Gastrocnemius medialis (tissue), 4 donors: ENCODE measurements around the gene STRN.

Experiments used
- CTCF ChIP-seq, 5 experiments: fragments of 450-650 bp in 3 of 5; fragments of 200-600 bp in 2 of 5; sonication (generic) in 2 of 5; IDR thresholded peaks in 4 of 5; conservative IDR thresholded peaks in 1 of 5; 1 replicate in 4 of 5; 2 replicates in 1 of 5; pipeline ENCODE4 v1.5.1; 2016 to 2019; ENCODE audit warnings: antibody characterized with exemption in 5 of 5, mild to moderate bottlenecking in 3 of 5, moderate library complexity in 3 of 5
- POLR2A ChIP-seq, 2 donors: fragments of 450-650 bp; IDR thresholded peaks; one replicate each; pipeline ENCODE4 v1.6.1; 2017; ENCODE audit warnings: antibody characterized with exemption in 2 of 2, mild to moderate bottlenecking in 2 of 2, moderate library complexity in 2 of 2

GRCh38 chr2:36805635-36806224 lies 160.6 kb downstream of the STRN start:
- TF ChIP-seq CTCF (IDR thresholded peaks at IDR 0.05 in 4 of 5, conservative IDR thresholded peaks at IDR 0.05 in 1 of 5) (no peak), POLR2A (IDR thresholded peaks at IDR 0.05) (no peak)
